GM12873 (cell line): ENCODE data around the gene KIF11.

ENCODE experiments used
- CTCF ChIP-seq: IDR thresholded peaks from 2 replicates; pipeline ENCODE4 v1.5.1; 2012; ENCODE audit warnings: low read depth, mild to moderate bottlenecking, moderate library complexity, low read length, control low read depth; ENCODE audit not compliant: insufficient read depth; ENCODE audit errors: missing control alignments

Gene KIF11

DNA sequence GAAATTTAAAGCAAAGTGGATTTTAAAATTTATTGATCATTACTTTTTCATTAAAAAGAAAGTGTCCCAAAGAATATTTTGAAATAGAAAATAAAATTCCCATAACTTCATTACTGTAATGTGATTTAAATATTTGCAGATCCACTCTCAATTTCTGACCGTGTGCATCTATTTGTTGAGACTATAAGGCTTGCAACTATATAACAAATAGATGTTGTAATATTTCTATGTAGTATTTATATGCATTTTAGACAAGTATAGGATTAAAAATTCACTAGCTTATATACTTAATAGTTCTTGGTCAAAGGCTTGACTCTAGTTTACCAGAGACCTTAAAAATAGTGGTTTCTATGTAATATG is 100.6 kb downstream of the KIF11 start:
- TF ChIP-seq CTCF, result no peak

GRCh38 chr10:92695679-92696605 is 103.0 kb downstream of the KIF11 start:
- no peak for TF ChIP-seq CTCF

DNA sequence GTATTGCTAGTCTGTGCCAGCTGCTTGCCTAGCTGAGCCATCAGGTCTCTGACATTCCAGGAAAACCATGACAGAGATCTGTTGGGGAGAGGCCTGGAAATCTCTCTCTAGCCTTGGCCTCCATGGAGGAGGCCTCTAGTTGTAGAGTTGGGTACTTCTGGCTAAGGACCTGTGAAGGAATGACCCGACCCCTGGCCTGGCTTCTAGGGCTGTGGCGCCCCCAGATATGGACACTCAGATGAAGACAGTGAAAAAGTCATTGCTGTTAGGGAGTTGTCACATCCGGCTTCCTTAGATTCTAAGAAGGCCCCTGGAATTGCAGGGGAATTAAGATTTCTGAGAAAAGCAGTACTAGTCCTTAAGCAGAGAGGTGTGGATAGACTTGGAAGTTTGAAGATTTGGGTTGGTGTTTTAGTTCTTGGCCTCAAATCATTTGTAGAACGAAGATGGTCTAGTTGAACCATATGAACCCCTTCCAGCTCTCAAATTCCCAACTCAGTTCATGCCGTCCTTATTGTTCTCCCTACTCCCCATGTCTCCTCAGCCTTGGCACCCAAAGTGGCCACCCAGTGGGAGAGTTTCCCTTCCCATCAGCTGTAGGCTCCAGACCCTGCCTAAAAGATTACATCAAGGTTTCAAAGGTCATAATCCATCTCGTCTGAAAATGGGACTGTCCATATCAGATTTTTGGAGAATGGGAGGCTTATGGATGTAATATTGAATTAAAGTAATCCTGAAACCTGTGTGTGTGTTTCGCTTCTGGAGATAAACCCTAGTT is 103.9 kb downstream of the KIF11 start:
- TF ChIP-seq CTCF, result no peak

- TF ChIP-seq CTCF, result no peak
Measured at GRCh38 chr10:92697663-92698511, 105.0 kb downstream of the KIF11 start.

DNA sequence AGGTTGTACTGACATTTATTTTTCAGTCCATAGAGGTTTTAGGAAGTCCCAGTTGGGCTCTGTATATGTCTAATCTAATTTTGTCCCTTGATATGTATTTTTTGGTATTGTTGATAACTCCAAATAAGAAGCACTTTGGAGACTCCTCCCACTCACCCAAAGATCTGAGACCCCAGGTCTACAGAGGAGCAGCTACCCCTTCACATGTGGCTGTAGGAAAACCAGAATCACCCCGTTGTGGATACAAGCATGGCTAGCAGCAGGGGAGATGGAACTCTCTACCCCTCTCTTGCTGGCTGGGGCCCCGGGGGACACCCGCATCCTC is 106.2 kb downstream of the KIF11 start:
- no peak for TF ChIP-seq CTCF

- TF ChIP-seq CTCF, result no peak
Measured at GRCh38 chr10:92699518-92700381, 106.8 kb downstream of the KIF11 start.
